Measurements from ENCODE around the gene SLC38A7.

GRCh38 chr16:58635502-58635901 is 49.1 kb downstream of the SLC38A7 start:
- no peak for TF ChIP-seq CTCF (IDR thresholded peaks at IDR 0.05)
- TF ChIP-seq EZH2 (IDR thresholded peaks at IDR 0.05; ENCODE audit: borderline replicate concordance, insufficient read depth, low read depth, low read length, poor library complexity, severe bottlenecking), result no peak

All from B cell (primary cell).